HG03139 (cell line): Measurements from ENCODE around the gene NPTX1.

Experiments
- ATAC-seq: cut with Tn5 transposase; IDR thresholded peaks from one replicate; pipeline ENCODE4 v1.9.1; 2021; ENCODE audit not compliant: unreplicated experiment

Gene NPTX1

GRCh38 chr17:80463784-80464400, 12.5 kb downstream of the NPTX1 start:
- no peak for ATAC-seq

GRCh38 chr17:80461528-80462160, 14.8 kb downstream of the NPTX1 start:
- ATAC-seq = no peak

- ATAC-seq = no peak
These were observed 16.0 kb downstream of the NPTX1 start for GRCh38 chr17:80460429-80460834.

GRCh38 chr17:80459234-80459633, 17.2 kb downstream of the NPTX1 start:
- ATAC-seq = no peak

- no peak for ATAC-seq
These were observed 18.4 kb downstream of the NPTX1 start for GRCh38 chr17:80458016-80458415.

- ATAC-seq = no peak
These were observed 19.1 kb downstream of the NPTX1 start for GRCh38 chr17:80457236-80457856.

DNA sequence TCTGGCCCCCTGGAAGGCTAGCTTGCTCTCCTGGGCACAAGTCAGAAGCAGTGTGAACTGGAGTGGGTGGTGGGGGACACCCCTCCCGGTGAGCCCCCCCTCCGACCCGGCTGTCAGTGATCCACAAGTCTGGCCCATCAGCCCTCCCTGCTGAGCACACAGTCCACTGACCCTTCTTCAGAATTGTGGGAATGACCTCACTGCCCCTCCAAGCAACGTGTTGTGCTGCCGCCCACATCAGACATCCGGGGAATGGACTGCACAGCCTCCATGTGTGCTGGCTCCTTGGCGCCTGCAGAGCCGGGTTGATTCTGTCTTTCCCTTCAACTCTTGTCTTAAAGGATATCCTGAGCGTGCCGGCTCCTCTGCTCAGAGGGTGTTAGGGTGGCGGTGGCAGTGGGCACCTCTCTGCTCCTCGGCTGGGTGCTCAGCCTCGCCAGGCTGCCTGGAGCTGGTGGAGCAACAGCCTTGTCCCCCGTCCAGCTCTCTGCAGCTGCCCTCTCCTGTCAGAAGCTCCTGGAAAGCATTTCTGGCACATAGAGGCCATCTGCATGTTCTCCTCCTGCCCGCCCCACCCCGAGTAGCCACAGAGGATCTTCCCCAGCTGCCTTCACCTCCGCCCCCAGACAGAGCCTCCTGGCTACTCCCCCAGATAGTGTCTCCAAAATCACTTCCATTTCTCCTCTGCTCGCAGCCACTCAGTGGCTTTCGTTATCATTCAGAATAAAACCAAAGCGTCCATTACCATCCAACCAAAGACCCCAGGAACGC, 19.8 kb downstream of the NPTX1 start:
- no peak for ATAC-seq

GRCh38 chr17:80455784-80456183, 20.6 kb downstream of the NPTX1 start:
- no peak for ATAC-seq

GRCh38 chr17:80455336-80455710, 21.1 kb downstream of the NPTX1 start:
- no peak for ATAC-seq

GRCh38 chr17:80454557-80455335, 21.7 kb downstream of the NPTX1 start:
- ATAC-seq = peak; percentile 69

GRCh38 chr17:80453998-80454556, 22.3 kb downstream of the NPTX1 start:
- ATAC-seq = no peak

GRCh38 chr17:80453126-80453997, 23.0 kb downstream of the NPTX1 start:
- ATAC-seq = no peak

DNA sequence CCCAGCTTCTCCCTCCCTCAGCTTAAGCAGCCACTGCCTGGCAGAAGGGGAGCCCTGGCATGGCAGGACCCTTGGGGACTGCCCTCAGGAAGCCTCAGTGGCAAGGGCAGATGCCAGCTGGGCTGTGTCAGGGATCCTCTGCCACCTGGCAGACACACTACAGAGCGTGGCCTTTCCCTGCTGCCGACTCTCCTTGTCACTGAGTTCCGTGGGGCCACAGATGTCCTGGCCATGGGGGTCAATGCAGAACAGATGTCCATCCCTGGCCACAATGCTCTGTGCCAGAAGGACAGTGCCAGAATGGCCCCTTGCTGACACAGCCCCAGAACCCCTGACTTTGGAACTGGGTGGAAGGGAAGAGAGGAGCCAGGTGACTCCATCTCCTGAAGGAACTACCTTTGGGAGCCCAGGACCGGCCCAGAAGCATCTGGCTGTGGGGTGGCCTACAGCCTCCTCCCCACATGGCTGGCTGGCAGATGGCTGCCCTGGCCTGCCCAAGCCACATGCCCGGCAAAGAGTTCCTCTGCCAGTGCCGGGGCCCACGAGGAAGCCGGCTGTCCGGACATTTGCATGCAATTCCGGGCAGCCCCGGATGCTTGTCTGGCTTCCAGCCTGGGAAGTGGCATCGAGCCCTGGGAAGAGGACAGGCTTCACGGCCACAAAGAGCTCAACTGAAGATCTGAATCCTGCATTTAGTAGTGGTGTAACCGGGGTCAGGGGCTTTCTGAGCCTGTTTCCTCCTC, 24.1 kb downstream of the NPTX1 start:
- no peak for ATAC-seq

DNA sequence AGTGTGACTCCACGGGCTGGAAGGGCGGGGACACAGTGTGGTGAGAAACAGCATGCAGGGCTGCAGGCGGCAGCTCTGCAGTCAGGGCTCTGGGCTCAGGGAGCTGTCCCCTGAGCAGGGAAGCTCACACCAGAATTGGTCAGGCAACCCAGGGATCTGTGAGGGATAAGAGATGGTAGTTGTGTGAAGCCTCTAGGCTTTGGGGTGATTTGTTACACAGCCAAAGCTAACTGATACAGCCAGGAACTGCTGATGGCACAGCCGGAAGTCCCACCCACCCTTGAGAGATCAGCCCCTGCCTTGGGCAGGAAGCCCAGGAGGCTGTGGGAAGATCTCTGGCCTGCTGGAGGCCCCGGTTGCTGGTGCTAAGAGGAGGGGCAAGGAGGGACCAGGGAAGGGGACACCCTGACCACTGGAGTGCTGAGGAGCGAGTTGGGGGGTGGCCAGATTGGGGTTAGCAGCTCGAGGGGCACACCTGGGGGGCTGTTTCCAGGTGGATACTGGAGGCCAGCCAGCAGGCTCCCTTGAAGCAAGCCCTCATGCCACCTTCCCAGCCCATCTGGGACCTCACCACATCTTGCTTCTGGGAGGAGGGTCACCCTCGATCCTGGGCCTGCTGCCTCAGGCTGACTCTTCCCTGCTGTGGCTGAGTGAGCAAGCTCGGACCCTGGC, 25.2 kb downstream of the NPTX1 start:
- ATAC-seq = no peak

DNA sequence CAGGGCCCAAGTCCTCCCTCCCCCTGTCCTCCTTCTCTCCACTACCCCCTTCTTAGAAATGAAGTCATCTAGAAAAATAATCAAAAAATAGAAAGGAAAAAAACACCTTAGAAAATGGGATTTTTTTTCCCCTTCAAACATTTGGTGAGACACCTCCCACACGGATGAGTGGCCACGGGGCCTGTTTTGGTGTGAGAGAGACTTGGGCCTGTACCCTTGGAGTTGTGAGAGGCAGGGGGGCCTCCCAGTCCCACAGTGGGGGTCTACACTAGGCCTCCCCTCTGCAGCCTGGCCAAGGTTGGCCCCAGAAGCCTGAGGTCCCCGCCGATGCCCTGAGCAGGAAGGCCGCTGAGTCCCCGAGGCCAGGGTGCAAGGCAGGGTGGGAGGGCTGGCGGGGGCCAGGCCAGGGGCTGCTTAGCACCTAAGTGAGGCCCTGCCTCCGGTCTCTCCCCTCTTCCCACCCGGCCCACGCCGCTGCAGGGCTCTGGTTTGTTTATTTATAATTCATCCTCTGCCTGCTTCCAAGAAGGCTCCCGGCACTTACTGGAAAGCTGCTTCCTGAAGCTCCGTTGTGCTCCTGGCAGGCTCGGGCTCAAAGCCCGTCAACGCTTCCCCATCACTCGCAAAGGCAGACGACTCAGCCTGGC, 26.4 kb downstream of the NPTX1 start:
- ATAC-seq = no peak

GRCh38 chr17:80449194-80449929, 27.0 kb downstream of the NPTX1 start:
- ATAC-seq = no peak

DNA sequence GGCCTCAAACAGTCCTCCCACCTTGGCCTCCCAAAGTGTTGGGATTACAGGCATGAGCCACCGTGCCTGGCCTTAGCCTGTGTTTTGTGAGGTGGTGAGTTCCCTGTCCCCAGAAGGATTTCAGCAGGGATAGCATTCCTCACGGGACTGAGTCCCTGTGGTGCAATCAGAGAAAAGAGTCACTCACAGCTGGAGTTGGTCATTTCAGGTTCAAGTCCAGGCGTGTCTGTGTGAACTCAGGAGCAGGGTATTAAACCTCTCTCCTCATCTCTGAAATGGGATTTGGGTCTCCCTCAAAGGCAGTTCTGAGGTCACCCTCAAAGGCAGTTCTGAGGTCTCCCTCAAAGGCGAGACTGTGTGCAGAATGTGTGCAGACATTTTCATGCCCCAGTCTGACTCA, 28.6 kb downstream of the NPTX1 start:
- ATAC-seq = no peak
